HG03575 (cell line): ENCODE results near the gene FAT1.
"Not testable (repeated sequence)": the region's sequence is repeated elsewhere in the genome, so short reads cannot be mapped to it uniquely, and the experiment has no call there.

Source experiments
- ATAC-seq: cut with Tn5 transposase; IDR thresholded peaks from one replicate; pipeline ENCODE4 v1.9.1; 2021; ENCODE audit not compliant: unreplicated experiment, insufficient number of reproducible peaks, low FRiP score; ENCODE audit errors: extremely low read depth

FAT1 gene

GRCh38 chr4:186676531-186677161 is 47.0 kb downstream of the FAT1 start:
- ATAC-seq: no peak

- no peak for ATAC-seq
Observed at GRCh38 chr4:186669735-186670134, 53.9 kb downstream of the FAT1 start.

GRCh38 chr4:186669159-186669731 is 54.4 kb downstream of the FAT1 start:
- no peak for ATAC-seq

DNA sequence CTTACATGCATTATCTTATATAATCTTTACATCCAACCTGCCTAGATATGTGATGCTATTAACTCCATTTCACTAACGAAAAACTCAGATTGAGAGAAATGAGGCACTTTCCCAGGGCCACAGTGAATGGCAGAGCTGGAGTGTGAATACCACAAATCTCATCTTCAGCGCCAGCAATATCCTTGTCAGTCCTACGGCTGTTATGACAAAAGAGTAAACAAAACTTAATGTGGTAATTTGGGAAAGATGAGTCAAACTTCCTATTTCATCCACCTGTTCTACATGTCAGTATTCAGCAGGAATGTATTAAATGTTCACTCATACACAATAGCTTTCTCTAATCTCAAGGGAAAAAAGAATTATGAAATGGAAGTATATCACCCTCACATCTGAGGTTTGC is 56.9 kb downstream of the FAT1 start:
- no peak for ATAC-seq

- ATAC-seq: no peak
Observed at GRCh38 chr4:186666252-186666651, 57.4 kb downstream of the FAT1 start.

DNA sequence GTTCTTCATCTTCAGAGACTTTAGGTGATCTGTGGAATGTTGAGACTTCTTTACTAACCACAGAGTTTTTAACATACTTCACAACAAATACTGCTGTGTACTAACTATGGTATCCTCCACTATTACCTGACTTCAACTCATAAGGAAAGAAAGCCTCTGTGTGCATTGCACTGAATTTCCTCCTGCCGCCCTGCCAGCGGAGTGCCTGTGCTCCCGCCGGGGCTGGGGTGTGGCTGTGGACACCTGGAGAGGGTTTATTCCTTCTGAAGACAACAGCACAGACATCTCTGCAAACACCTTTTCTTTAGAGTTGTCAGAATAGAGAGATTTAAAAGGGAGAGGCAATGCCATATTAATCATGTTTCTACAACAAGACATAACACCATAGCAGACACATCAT is 63.3 kb downstream of the FAT1 start:
- ATAC-seq: no peak

DNA sequence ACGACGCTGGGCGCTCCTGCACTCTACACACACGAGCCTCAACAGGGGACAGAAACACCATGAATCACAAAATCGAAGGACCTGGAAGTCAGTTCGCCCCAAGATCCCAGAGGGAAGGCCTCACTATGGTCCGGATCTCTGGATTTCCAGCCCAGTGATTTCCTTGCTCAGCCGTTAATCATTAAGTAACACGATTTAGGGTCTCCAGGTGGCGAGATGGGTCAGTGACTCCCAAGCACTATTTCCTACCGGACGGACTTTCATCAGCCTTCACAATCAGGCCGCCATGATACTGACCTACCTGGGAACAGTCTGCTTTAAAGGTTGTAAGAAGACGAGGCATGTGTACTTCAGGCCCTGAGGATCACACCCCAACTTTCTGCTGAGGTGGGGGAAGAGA is 63.7 kb downstream of the FAT1 start:
- ATAC-seq: no peak

DNA sequence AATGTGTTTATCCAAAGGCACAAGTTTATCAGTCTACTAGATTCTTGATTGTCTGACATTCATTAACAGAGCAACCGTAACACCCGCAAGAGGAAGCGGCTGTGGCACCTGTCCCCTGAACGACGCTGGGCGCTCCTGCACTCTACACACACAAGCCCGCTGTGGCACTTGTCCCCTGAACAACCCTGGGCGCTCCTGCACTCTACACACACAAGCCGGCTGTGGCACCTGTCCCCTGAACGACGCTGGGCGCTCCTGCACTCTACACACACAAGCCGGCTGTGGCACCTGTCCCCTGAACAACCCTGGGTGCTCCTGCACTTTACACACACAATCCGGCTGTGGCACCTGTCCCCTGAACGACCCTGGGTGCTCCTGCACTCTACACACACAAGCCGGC is 64.2 kb downstream of the FAT1 start:
- not testable (repeated sequence) for ATAC-seq

DNA sequence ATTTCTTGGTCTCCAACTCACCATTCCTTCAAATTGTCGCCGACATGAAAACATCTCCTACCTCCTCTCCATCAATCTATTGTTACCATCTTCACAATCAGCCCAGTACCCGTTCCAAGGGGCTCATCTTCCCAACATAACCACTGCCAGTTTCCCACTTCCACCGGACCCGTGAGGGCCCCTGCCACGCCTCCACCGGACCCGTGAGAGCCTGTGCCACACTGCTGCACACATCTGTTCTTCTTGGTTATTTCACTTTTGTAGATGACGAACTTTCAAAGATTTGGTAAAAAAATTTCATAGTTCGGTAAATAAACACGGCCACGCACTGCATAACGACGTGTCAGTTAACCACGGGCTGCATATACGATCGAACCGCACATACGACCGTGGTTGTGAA is 65.0 kb downstream of the FAT1 start:
- ATAC-seq: no peak

GRCh38 chr4:186657764-186658163 is 65.9 kb downstream of the FAT1 start:
- ATAC-seq: no peak

DNA sequence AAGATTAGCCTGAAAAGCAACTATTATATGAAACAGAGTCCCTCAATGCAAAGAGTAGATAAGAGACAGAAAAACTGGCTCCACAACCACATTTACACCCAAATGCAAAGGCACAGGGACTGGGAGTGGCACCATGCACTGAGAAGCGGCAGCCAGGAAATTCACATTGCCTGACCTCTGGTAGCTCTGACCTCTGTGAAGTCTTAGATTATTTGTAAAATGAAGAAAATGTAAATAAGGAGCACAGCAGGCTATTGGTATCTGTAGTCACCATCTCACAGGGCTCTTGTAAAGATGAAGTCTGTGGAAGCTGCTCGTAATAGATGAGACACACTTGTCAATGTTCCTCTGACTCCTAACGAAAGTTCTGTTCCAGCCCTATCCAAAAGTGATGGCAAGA is 69.7 kb downstream of the FAT1 start:
- no peak for ATAC-seq

GRCh38 chr4:186651624-186652023 is 72.0 kb downstream of the FAT1 start:
- ATAC-seq: no peak

DNA sequence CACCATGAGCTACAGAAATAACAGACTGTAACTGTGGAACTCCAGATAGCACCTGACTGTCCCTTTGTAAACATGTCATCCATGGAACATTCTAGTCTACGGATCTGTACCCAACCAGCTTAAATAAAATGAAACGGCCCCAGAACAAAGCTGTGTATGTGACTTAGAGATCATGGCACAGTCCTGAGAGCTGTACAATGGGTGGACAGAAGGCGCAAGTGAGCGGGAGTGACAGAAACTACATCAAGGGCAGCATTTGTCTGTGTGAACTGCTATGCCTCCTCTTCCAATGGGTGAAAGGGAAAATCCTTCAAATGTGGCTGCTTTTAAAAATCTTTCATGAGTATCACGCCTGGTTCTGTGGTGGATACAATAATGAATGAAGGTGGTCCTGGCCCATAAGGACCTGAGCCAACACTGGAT is 72.5 kb downstream of the FAT1 start:
- no peak for ATAC-seq

GRCh38 chr4:186650401-186651180 is 73.1 kb downstream of the FAT1 start:
- ATAC-seq: no peak

GRCh38 chr4:186647821-186648220 is 75.8 kb downstream of the FAT1 start:
- ATAC-seq: no peak

GRCh38 chr4:186644737-186645261 is 78.9 kb downstream of the FAT1 start:
- no peak for ATAC-seq

DNA sequence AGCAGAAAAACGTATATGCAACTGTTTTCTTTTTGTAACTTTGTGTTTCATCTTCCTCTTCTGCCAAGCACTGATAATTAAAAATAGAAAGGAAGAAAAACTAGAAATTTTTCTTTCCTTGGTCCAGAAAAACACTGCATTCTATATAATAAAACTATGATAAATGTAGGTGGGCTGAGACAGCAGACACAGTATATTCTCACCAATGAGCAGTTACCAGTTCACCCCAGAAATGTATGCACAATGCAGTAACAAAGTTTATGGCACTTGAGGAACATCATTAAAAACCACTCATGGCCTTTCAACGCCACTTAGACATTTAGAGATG is 79.4 kb downstream of the FAT1 start:
- no peak for ATAC-seq

DNA sequence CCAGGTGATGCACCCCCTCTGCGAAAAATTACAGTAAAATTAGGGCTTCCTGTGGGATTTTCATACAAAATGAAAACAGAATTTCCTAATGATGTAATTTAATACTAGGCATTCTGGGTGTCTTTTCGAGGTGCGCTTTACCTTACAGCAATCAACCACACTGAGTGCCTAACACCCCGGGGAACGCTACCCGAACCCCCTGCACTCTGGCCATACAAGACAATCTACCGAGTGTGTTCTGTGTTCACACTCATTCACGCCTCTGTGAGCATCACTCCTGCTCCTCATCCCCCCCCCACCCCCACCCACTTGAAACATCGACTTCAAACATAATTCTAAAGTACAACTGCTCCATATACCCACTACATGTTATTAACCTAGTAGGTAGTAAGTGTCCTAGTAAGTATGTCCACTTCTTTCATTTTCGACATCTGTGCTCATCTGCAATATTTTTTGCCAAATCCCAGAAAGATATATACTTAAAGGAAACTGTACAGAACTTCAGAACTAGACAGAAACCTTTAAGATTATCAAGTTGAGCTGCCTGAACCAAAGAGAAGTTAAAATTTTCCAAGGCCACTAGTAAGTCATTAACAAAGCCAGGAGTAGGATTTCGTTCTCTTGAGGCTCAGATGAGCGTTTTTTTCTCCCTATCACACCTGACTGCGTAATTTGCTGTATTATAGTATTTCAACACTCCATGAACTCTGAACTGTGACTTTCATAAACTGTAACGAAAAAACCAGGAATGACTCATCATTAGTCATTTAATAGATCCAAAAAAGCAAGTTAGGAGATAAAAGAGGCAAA is 80.0 kb downstream of the FAT1 start:
- no peak for ATAC-seq

DNA sequence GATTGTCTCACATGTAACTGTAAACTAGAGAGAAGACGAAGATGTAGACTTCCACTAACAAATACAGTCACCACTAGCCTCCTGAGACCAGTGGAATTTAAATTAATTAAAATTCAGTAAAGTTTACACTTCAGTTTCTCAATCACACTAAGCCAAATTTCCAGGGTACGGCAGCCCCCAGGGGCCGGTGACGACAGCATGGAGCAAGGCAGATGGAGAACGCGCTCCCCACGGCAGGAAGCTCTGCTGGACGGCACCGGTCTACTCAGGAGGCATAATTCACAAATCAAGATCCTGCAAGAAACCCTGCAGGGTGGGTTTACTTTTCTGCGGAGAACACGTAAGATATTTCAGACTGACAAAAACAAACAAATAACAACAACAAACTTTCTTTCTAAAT is 80.7 kb downstream of the FAT1 start:
- ATAC-seq: no peak

DNA sequence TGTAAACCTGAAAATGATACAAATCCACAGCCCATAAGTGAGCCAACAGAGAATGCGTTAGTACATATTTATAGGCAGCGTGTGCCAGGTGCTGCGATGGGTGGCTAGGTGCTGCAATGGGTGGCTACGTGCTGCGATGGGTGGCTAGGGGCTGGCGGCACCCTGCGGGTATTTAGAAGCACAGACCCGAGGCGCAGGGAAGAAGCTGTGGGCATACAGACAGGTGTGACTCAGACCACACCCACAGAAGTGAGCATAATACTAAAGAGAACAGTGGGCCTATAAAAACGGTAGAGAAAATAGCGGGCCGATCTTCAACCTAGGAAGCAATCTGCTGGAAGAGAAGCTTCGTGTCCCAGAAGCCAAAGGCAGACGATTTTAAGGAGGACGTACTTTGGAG is 81.1 kb downstream of the FAT1 start:
- ATAC-seq: no peak
